Esophagus muscularis mucosa (tissue), 4 donors: ENCODE measurements around the gene SRP19. TPM values are rescaled to one million over a fixed set of nuclear protein-coding genes. Genes with fewer than 3 reads are reported as not detected.

Experiments
- DNase-seq: peaks from one replicate; pipeline ENCODE4 v3.0.0-alpha.2; 2017; ENCODE audit errors: extremely low spot score
- H3K27ac ChIP-seq, 4 donors: fragments of 200-600 bp; sonication (generic); replicated peaks in 1 of 4; 1 replicate in 3 of 4; 2 replicates in 1 of 4; pipeline ENCODE4 v1.5.1; 2016 to 2019; ENCODE audit warnings: mild to moderate bottlenecking in 1 of 4
- H3K27me3 ChIP-seq, 4 donors: fragments of 200-600 bp; sonication (generic); one replicate each; pipeline versions ENCODE4 v1.5.1 to v1.6.0; 2016 to 2019
- H3K36me3 ChIP-seq, 4 donors: fragments of 200-600 bp; sonication (generic); one replicate each; pipeline ENCODE4 v1.5.1; 2016 to 2019
- H3K4me1 ChIP-seq, 4 donors: fragments of 200-600 bp; sonication (generic); one replicate each; pipeline ENCODE4 v1.5.1; 2016 to 2019
- H3K4me3 ChIP-seq, 4 donors: fragments of 200-600 bp; sonication (generic); 1 replicate in 2 of 4; 2 replicates in 2 of 4; pipeline ENCODE4 v1.5.1; 2016 to 2019; ENCODE audit warnings: mild to moderate bottlenecking in 4 of 4, moderate library complexity in 1 of 4
- H3K9me3 ChIP-seq, 4 donors: fragments of 200-600 bp; sonication (generic); 1 replicate in 3 of 4; 2 replicates in 1 of 4; pipeline ENCODE4 v1.5.1; 2016 to 2019
- CTCF ChIP-seq, 3 experiments: fragments of 200-600 bp in 2 of 3; fragments of 450-650 bp in 1 of 3; sonication (generic) in 2 of 3; IDR thresholded peaks; one replicate each; pipeline ENCODE4 v1.5.1; 2017 to 2019; ENCODE audit warnings: antibody characterized with exemption in 3 of 3, mild to moderate bottlenecking in 2 of 3, moderate library complexity in 1 of 3
- EP300 ChIP-seq: sonication (generic); formaldehyde crosslinking; IDR thresholded peaks from one replicate; pipeline ENCODE4 v1.6.1; 2017; ENCODE audit warnings: antibody characterized with exemption
- POLR2A ChIP-seq: fragments of 450-650 bp; IDR thresholded peaks from one replicate; pipeline ENCODE4 v1.6.1; 2017; ENCODE audit warnings: antibody characterized with exemption, moderate library complexity, mild to moderate bottlenecking, low read depth
- POLR2AphosphoS5 ChIP-seq, 2 donors: sonication (generic); formaldehyde crosslinking; IDR thresholded peaks; one replicate each; pipeline ENCODE4 v1.6.1; 2017; ENCODE audit warnings: antibody characterized with exemption in 2 of 2
- WGBS: methylation state at CpG from one replicate; pipeline ENCODE4 v1.1.5; 2018; 5-methylcytosine and 5-hydroxymethylcytosine counted together
- intact Hi-C: fragments of 100-400 bp; cut with DNase I; formaldehyde crosslinking; loops from one replicate; pipeline ENCODE4 v1.15.1; 2023
- total RNA-seq, 4 donors: library from RNA; depleted of rRNA; stranded (reverse); fragments of >200 nt; gene quantifications; one replicate each; pipeline versions ENCODE4 v1.1.0 to v1.2.1, GENCODE V29; 2016

The SRP19 gene
- total RNA-seq, 4 donors from 2014 or later: 39.0 to 61.9 (median 55.0) TPM

GRCh38 chr5:112823656-112824055, 37.4 kb upstream of the SRP19 start:
- no peak for TF ChIP-seq POLR2A
- TF ChIP-seq POLR2AphosphoS5 (IDR thresholded peaks at IDR 0.05): no peak
- TF ChIP-seq CTCF (IDR thresholded peaks at IDR 0.05): no peak
- TF ChIP-seq EP300: no peak
- Histone ChIP-seq H3K9me3 (no peaks in the 10 kb centered on the region), H3K27ac (no peak overlapping the region), H3K36me3 (peaks cover 25 to 93% (median 79%) of the 10 kb centered on the region in 4 donors), H3K27me3 (no peaks in the 10 kb centered on the region), H3K4me1 (no peaks in the 10 kb centered on the region), H3K4me3 (no peak overlapping the region)
- intact Hi-C loops: no loop called here
- DNase-seq: no peak
- WGBS: 100% methylated on average over 2 of the region's 2 CpGs

- no peak for TF ChIP-seq POLR2AphosphoS5 (IDR thresholded peaks at IDR 0.05)
- no peak for TF ChIP-seq POLR2A
- no peak for TF ChIP-seq CTCF (IDR thresholded peaks at IDR 0.05)
- no peak for TF ChIP-seq EP300
- intact Hi-C loops: no loop called here
- peaks cover 30 to 93% (median 79%) of the 10 kb centered on the region in 4 donors for H3K36me3 ChIP-seq
These were observed 36.9 kb upstream of the SRP19 start for GRCh38 chr5:112824197-112824596.

GRCh38 chr5:112830378-112830777, 30.7 kb upstream of the SRP19 start:
- DNase-seq: no peak
- Histone ChIP-seq H3K36me3 (peaks cover 25 to 84% (median 63%) of the 10 kb centered on the region in 4 donors), H3K4me1 (no peaks in the 10 kb centered on the region), H3K4me3 (no peak overlapping the region), H3K9me3 (no peaks in the 10 kb centered on the region), H3K27me3 (no peaks in the 10 kb centered on the region), H3K27ac (no peak overlapping the region)
- WGBS: 93% methylated on average over 2 of the region's 2 CpGs
- intact Hi-C loops: no loop called here
- TF ChIP-seq POLR2A (no peak), EP300 (no peak), CTCF (IDR thresholded peaks at IDR 0.05) (no peak), POLR2AphosphoS5 (IDR thresholded peaks at IDR 0.05) (no peak)

More at GRCh38 chr5:112824197-112824596, 36.9 kb upstream of the SRP19 start:
- Histone ChIP-seq H3K4me3 (no peak overlapping the region), H3K4me1 (no peaks in the 10 kb centered on the region), H3K9me3 (no peaks in the 10 kb centered on the region), H3K27me3 (no peaks in the 10 kb centered on the region), H3K27ac (no peak overlapping the region)
- DNase-seq: no peak

- Histone ChIP-seq H3K4me1 (no peaks in the 10 kb centered on the region), H3K27ac (no peak overlapping the region), H3K9me3 (no peaks in the 10 kb centered on the region), H3K4me3 (no peak overlapping the region), H3K36me3 (peaks cover 28 to 90% (median 65%) of the 10 kb centered on the region in 4 donors), H3K27me3 (no peaks in the 10 kb centered on the region)
- TF ChIP-seq CTCF (IDR thresholded peaks at IDR 0.05) (no peak), EP300 (no peak), POLR2AphosphoS5 (IDR thresholded peaks at IDR 0.05) (no peak)
- WGBS: 98% methylated on average over 13 of the region's 13 CpGs
- intact Hi-C loops: no loop called here
- no peak for DNase-seq
These were observed 27.1 kb upstream of the SRP19 start for GRCh38 chr5:112833971-112834370.

- Histone ChIP-seq H3K9me3 (no peaks in the 10 kb centered on the region), H3K4me1 (peaks cover 0 to 4% (median 2%) of the 10 kb centered on the region in 4 donors), H3K4me3 (no peak overlapping the region), H3K27me3 (no peaks in the 10 kb centered on the region), H3K27ac (no peak overlapping the region), H3K36me3 (peaks cover 3 to 12% (median 6%) of the 10 kb centered on the region in 4 donors)
- no peak for DNase-seq
- TF ChIP-seq CTCF (IDR thresholded peaks at IDR 0.05) (no peak), EP300 (no peak), POLR2A (no peak), POLR2AphosphoS5 (IDR thresholded peaks at IDR 0.05) (no peak)
- WGBS: 84% methylated on average over 1 of the region's 1 CpG
- intact Hi-C loops: loop anchor here (10.0 kb wide), 1 partner anchor 290 kb away; no protein-coding TSS in a partner anchor
These were observed 16.6 kb upstream of the SRP19 start for GRCh38 chr5:112844489-112844888.
